Bone marrow (tissue), 2 donors: ENCODE measurements around the gene BSG.
A peak's percentile ranks its signal among the peaks of the same experiment; 100 is the strongest.

Source experiments
- DNase-seq, 2 donors: peaks; one replicate each; lab custom pipeline; 2025; lab: John Stamatoyannopoulos, UW

BSG gene

DNA sequence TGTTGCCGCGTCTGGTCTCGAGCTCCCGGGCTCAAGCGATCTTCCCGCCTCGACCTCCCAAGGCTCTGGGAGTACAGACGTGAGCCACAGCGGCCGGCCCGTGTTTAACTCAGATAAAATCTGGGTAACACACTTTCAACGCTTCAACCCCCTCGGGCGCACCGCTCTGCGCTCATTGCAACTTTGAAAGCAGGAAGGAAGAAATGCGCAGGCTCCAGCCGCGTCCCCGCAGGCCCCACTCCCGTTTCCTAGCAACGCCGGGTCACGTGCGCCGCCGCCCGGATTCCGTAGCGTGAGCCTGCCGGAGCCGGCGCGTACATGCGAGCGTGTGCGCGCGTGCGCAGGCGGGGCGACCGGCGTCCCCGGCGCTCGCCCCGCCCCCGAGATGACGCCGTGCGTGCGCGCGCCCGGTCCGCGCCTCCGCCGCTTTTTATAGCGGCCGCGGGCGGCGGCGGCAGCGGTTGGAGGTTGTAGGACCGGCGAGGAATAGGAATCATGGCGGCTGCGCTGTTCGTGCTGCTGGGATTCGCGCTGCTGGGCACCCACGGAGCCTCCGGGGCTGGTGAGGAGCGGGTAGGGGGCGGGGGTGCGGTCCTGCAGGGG, at the start of gene BSG:
Gene BSG, plus strand, starts transcription at position 457 of the 603 bp plus-strand sequence. Its CDS starts 39 bp downstream, at position 496.
- peak; percentile 93 to 94 for DNase-seq

DNA sequence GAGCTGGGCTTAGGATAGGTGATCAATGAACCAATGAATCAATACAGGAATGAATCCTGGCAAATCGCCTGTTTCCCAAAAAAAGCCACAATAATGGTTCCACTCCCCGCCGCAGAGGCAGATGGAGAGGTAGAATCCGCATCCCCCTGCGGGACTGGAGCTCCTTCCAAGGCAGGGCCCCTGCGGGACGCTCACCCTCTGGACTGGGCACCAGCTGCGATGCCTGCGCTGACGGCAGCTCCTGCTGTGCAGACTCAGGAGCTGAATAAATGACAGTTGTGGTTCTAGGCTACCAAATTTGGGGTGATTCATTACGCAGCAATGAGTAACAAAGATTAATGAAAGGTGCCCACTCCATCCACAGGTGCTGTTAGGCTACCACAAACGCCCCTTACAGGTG, 49.7 kb upstream of the BSG start:
- no peak for DNase-seq

DNA sequence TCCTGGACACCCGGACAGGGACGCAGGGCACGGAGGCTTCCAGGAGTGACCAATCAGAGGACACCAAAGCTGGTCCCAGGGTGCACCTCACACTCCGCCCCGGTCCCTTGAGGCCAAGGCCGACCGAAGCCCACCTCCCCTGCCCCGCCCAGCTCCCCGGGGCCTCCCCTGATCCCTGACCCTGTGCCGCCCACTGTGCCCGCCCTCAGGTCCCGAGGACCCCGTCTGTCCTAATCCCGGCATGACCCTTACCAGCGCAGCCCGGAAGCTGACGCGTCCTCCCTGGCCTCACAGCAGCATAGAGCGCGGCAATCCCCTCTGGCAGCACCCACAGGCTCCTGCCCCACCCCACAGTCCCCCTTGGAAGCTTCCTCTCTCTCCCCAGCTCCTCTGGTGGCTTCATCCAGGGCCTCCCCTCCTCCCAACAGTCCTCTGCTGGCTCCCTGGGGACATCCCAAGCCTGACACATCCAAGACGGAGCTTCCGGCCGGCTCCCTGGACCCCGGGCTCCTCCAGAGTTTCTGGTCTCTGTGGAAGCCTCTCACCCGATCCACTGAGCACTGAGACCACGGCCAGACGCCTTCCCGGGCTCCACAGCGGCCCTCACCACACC, 48.2 kb upstream of the BSG start:
- DNase-seq: no peak

DNA sequence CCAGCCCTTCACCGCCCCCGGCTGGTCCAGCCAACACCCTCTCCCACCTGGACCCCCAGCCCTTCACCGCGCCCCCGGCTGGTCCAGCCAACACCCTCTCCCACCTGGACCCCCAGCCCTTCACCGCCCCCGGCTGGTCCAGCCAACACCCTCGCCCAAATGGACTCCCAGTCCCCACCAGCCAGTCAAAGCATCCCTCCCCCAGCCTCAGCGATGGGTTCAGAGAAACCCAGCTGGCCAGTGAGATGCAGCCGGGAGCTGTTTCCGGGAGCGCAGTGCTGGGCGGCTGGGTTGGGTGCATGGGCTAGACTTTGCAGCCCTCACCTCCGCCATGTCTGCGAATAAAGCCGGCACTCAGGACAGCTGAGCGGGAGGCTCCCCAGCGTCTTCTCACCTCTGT, 47.4 kb upstream of the BSG start:
- no peak for DNase-seq

DNA sequence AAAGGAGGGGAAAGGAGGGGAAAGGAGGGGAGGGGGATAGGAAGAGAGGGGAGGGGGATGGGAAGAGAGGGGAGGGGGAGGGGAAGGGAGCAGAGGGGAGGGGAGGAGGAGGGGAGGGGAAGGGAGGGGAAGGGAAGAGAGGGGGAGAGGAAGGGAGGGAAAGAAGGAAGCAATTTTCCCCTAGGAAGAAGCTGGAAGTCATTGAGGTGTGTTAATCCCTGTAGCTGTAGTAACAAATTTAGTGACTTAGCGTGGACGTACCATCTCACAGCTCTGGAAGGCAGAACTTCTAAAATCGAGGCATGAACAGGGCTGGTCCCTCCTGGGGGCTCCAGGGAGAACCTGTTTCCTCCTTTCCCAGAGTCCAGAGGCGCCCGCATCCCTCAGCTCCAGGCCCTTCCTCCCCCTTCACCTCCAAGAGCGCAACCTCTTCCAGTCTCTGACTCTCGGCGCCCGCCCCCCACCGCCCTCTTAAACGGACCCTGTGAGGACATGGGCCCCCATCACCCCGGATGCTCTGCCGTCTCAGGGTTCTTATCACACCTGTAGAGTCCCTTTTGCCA, 46.5 kb upstream of the BSG start:
- no peak for DNase-seq

DNA sequence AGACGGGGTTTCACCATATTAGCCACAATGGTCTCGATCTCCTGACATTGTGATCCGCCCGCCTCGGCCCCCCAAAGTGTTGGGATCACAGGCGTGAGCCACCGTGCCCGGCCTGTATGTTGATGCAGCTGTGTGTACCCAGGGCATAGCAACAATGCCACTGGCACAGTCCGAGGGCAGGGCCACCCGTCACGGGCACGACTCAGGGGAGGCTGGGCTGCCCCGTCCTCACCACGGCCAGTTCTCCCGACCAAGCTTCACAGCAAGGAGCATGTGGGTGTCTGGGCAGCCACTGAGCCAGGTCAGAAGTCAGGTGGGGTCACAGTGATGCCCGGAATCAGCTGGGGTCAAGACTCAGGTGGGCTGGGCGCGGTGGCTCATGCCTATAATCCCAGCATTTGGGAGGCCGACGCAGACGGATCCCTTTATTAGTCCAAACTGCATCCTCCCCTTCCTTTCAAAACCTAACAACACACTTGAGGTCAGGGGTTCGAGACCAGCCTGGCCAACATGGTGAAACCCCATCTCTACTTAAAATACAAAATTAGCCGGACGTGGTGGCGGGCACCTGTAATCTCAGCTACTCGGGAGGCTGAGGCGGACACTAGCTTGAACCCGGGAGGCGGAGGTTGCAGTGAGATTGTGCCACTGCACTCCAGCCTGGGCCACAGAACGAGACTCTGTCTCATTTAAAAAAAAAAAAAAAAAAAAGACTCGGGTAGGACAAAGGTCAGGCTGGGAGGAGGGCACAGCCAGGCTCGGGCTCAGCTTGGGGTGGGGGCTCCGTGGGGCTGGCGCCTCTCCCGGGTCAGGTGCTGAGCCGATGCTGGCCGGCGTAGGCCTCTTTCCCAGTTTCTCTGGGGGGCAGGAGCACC, 42.0 kb upstream of the BSG start:
- DNase-seq: no peak

DNA sequence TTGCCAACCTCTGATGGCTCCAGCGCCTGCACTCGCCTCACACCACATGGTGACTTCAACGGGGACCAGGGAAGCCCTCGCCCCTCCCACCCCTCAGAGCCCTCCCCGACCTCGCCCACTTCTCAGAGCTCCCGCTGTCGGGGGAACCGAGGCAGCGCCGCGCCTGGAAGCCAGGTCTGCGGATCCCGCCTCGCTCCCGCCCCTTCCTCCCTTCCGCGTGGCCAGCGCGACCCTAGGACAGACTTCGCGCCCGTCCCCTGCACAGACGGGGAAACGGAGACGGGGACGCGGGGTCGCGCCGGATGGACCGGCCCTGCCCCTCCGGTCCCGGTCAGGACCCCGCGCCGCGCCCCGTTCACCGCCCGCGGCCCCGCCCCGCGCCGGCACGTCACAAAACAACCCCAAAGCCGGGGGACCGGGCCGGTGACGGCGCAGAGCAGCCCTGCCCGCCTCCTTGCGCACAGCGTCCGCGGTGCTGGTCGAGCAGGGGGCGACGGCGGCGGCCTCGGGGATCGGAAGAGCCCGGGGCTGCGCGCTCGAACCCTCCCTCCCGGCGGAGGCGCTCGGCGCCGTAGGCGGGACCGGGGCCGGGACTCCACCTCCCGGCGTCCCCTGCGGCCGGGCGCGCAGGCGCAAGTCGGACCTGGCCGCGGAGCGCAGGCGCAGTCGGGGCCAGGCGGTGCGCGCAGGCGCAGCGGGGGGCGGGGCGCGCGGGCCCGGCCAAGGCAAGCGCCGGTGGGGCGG, 41.2 kb upstream of the BSG start:
- DNase-seq: peak; percentile 48 to 84

DNA sequence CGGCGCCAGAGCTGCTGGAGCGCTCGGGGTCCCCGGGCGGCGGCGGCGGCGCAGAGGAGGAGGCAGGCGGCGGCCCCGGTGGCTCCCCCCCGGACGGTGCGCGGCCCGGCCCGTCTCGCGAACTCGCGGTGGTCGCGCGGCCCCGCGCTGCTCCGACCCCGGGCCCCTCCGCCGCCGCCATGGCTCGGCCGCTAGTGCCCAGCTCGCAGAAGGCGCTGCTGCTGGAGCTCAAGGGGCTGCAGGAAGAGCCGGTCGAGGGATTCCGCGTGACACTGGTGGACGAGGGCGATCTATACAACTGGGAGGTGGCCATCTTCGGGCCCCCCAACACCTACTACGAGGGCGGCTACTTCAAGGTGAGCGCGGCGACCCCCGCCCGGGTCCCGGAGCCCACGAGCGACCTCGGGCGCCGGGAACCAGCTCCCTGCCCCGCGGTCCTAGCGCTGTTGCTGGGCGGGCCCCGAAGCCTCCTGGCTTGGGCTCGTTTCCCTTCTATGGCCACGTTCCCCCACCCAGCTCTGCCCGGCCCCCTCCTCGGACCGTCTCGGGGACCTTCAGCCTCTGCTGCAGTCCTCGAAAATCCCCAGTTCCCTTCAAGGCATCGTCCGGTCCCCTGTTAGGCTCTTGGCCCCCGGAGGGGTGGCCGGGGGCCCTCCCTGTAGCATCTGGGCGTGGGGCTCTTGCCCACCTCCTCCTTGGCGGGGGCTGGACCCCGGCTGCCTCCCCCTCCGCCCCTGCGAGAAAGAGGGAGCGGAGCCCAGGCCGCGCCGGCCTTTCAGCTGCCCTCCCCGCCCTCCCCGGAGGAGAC, 40.4 kb upstream of the BSG start, which contains the start of gene CDC34:
Gene CDC34, plus strand, starts transcription at position 8 of the 808 bp plus-strand sequence. Its CDS starts 172 bp downstream, at position 180.
- DNase-seq: peak in 1 of 2 donors; percentile 44

DNA sequence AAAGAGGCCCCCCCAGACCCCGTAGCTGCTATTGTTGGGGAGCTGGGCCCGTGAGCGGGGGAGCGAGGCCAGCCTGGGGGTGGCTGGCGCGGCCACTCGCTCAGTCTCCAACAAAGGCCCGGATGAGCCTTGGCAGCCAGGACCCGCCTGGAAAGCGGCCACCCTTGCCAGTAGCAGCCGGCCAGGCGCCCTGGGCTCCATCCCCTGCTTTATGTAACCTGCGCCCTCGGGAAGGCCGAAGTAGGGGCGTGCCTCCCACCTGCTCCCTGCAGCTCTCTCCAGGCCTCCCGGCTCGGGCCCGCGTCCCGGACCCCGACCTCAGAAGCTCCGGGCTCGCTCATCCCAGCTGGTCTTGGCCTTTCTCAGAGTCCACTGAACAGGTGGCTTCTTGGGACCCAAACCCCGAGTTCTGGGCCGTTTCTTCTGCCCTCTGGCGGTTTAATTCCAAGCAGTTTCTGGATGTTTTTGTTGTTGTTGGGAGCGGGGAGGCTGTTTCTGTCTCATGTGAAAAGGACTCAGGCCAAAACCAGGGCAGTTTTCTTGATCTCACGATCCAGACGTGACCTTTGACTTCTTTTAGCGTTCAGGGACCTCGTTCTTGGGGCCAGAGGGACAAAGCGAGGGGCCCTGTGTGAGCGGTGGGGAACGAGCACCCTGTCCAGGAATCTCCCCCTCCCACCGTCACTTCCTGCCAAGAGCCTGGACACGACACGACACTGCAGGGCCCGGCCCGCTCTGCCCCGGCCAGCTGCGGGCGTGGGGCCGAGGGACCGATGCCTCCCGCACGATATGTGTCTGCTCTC, 39.6 kb upstream of the BSG start:
- peak; percentile 9 to 30 for DNase-seq

DNA sequence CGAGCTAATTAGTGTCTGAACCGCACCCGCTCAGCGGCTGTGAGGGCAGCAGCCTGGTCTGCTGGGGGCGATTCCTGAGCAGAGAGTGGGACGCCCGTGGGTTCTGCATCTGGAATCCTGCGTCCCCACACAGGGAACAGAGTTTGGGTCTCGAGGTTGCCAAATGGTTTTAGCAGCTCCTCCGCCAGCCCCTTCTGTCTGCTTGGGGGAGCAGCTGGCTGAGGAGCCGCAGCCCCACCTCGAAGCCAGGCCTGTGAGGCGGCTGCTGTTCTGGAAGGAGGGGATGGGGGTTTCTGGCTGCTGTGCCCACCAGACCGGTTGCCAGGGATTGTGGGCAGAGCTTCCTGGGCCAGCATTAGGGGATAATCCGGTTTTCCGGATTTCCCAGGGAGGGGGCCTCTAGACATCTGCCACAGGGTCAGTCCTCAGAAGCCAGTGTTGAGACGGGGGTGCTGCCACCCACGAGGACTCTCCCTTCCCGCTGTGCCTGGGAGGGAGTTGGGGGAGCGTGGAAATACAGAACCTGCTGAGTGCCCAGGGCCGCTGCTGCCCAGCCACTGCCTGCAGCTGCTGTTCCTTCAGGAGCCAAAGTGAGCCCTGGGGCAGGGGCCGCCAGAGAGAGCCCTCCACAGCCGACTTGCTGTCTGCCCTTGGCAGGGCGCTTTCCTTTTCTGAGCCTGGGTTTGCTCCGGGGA, 38.9 kb upstream of the BSG start:
- DNase-seq: no peak

DNA sequence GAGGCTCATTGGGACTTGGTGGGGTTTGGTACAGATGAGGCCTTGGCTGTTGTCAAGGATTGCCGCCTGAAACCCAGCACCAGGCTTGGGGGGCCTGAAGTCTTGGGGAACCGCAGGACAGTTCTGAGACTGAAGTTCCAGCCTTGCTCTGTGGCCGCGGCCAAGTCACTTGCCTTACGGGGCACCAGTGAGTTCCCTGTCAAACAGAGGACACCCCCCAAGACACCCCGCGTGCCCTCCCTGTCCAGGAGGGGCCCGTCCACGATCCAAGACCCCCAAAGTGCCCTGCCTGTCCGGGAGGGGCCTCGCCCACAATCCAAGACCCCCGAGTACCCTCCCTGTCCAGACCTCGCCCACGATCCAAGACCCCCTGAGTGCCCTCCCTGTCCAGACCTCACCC, 38.3 kb upstream of the BSG start:
- no peak for DNase-seq

DNA sequence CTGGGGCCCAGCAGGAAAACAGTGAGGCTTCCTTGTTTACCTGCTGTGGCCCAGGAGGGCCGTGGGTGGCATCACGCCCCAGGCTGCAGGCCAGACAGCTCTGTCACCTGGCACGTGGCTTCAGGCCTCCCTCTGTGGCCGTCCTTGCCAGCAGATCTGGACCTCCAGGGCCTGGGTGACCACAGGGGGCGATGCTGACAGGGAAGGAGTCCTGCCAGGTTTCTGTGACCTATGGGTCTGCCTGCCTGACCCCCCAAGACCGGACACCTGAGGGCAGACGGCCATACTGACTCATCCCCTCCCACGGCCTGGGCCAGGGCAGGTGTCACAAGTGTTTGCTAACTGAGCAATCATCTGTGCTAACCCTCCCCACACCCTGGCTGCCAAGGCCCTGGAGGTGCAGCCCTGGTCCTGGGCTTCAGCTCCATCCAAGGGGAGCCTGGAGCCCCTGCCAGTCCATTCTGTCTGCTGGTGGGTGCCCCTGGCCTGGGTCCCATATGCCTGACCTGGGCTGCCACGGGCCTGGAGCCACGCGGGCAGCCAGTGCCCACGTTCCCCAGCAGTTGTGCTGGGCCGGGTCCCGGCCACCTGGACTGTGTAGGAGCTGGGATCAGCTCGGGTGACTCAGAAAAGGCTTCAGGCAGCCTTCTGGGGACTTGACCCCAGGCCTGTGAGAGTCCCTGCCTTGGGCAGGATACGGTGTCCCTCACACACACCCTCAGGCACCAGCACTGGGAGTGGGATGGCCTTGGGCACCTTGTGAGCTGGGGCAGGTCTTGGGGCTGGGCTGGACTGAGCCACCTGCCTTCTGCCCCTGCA, 37.2 kb upstream of the BSG start:
- no peak for DNase-seq

DNA sequence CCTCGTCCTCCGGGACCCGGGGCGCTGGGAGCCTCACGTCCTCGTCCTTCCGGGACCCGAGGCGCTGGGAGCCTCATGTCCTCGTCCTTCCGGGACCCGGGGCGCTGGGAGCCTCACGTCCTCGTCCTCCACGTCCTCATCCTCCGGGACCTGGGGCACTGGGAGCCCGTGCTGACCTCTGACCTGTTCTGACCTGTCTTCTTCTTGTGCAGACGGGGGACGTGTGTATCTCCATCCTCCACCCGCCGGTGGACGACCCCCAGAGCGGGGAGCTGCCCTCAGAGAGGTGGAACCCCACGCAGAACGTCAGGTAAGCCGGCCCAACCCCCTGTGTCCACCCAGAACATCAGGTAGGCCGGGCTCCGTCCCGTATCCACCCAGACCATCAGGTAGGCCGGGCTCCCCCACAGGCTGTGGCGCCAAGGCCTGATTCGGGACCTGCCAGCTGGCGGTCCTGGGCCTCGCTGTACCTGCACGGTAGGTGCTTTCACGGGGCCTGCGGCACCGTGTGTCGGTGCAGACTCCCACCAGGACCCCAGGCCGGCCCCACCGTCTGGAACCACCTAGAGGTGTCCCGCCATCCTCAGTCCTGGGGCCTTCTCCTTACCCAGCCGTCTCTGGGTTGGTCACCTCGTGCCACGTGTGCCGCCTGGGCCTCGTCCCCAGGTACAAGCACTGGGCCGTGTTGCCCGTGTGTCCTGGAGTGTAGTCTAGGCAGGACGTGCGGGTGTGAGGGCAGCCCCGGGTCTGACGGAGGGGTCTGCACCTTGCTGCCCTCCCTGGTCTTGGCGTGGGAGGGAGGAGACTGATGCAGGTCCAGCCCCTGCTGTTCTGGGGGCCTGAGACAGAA, 36.1 kb upstream of the BSG start:
- no peak for DNase-seq

DNA sequence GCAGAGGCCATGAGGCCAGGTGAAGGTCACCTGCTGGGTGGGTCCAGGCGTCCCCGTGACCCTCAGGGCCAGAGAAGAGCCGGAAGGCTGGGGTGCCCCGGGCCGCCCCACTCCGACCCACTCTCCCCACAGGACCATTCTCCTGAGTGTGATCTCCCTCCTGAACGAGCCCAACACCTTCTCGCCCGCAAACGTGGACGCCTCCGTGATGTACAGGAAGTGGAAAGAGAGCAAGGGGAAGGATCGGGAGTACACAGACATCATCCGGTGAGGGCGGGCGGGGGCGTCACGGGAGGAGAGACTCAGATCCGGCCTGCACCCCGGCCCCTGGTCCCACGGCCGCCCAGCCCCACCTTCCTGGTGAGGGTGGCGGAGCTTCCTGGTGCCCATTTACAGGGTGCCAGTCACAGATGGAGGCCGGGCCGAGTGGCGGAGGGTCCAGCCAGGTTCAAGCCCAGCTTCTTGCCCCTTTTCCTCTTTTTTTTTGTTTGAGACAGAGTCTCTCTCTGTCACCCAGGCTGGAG, 35.5 kb upstream of the BSG start:
- no peak for DNase-seq

DNA sequence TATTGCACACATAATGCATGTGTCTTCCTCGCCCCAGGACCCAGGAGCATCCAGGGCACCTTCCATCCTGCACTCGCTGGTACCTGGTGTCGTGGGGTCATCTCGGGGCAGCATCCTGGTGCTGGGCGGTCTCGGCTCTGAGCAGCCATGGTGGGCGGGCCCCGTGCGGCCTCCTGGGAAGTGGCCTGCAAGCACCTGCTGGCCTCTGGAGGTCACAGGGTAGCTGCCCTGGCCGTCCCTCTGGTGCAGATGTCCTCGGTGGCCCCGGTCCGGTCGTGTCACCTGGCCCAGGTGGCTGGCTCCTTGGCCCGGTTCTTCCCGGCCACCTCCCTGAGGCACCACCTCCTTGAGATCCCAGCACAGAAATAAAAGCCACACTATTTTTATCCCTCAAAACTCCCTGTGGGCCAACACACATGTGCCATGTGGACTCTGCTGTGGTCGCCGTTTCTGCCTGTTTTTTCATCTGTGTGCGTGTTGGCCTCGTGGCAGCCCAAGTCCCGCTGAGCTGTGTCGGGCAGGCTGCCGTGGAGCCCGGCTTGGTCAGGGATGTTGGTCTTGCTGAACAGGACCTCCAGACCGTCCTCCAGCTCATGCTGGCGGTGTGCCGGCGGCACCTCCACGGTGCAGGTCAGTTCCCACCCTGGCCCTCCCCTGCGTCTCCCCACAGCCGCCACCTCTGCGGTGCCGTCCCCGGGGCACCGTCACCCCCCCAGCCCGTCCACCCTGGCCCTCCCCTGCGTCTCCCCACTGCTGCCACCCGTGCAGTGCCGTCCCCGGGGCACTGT, 33.6 kb upstream of the BSG start:
- no peak for DNase-seq

DNA sequence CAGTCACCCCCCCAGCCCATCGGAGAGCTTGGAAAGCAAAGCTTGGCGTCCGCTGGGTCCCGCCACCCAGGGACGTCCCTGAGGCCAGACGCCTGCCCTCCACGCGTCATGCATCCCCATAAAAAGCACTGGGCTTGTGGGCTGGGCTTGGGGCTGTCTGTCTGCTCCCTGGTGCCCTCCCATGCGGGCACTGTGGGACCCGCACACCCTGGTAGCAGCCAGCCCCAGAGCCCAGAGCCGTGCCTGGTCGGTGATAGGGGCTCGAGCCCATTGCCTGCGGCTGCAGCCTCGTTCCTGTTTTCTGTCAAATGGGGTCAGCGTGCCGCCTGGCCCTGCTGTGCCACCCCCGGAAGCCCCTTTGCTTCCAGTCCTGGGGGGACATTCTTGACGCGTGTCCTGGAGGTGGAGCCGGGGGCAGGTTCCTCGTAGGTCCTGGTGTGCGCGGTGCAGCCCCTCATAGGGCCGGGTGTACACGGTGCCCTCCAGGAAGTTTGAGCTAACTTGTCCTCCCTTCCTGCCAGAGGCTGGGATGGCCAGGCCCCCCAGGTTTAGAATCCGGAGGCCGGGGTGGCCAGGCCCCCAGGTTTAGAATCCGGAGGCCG, 32.9 kb upstream of the BSG start:
- no peak for DNase-seq
